Measurements from ENCODE around the gene DCTN1. TPM values are rescaled to one million over a fixed set of nuclear protein-coding genes. Genes with fewer than 3 reads are reported as not detected.

Gene DCTN1
- polyA plus RNA-seq, 1 experiment, result 193 TPM

- Histone ChIP-seq H3K27me3 (ENCODE audit: control insufficient read depth, insufficient read depth, low read length) (no peaks in the 10 kb centered on the region; the same call in none of the 2 replicates), H3K4me3 (ENCODE audit: low read depth, low read length) (no peak overlapping the region), H3K36me3 (ENCODE audit: control insufficient read depth, insufficient read depth, low read length) (no peaks in the 10 kb centered on the region)
- no peak for DNase-seq (ENCODE audit: low read depth)
- TF ChIP-seq CTCF (IDR thresholded peaks at IDR 0.05; ENCODE audit: insufficient read depth, low read depth, low read length), result no peak
- ChIA-PET CTCF (interaction anchor here (0.7 to 2.4 kb wide), 3 partner anchors 7 to 49 kb away, joined by 3 to 11 read pairs (median 3); no protein-coding TSS in a partner anchor), POLR2A (no interaction called here)
These were observed 52.0 kb downstream of the DCTN1 start for GRCh38 chr2:74328074-74328473.

- H3K36me3 ChIP-seq (ENCODE audit: control insufficient read depth, insufficient read depth, low read length), result no peaks in the 10 kb centered on the region
- no peak for TF ChIP-seq CTCF (IDR thresholded peaks at IDR 0.05; ENCODE audit: insufficient read depth, low read depth, low read length)
- ChIA-PET POLR2A (no interaction called here), CTCF (interaction anchor here (0.7 to 2.4 kb wide), 3 partner anchors 8 to 49 kb away, joined by 3 to 11 read pairs (median 3); no protein-coding TSS in a partner anchor)
- no peak for DNase-seq (ENCODE audit: low read depth)
- H3K27me3 ChIP-seq (ENCODE audit: control insufficient read depth, insufficient read depth, low read length), result no peaks in the 10 kb centered on the region; the same call in none of the 2 replicates
- no peak overlapping the region for H3K4me3 ChIP-seq (ENCODE audit: low read depth, low read length)
These were observed 52.5 kb downstream of the DCTN1 start for GRCh38 chr2:74327627-74328026.

- Histone ChIP-seq H3K36me3 (ENCODE audit: control insufficient read depth, insufficient read depth, low read length) (no peaks in the 10 kb centered on the region), H3K27me3 (ENCODE audit: control insufficient read depth, insufficient read depth, low read length) (no peaks in the 10 kb centered on the region; the same call in none of the 2 replicates), H3K4me3 (ENCODE audit: low read depth, low read length) (no peak overlapping the region)
- TF ChIP-seq CTCF (IDR thresholded peaks at IDR 0.05; ENCODE audit: insufficient read depth, low read depth, low read length), result no peak
- CTCF ChIA-PET, result interaction anchor here (0.7 to 2.4 kb wide), 2 partner anchors 8 to 48 kb away, joined by 3 to 11 read pairs; no protein-coding TSS in a partner anchor
- POLR2A ChIA-PET, result no interaction called here
- no peak for DNase-seq (ENCODE audit: low read depth)
These were observed 52.9 kb downstream of the DCTN1 start for GRCh38 chr2:74327199-74327598.

GRCh38 chr2:74325815-74326214, 54.3 kb downstream of the DCTN1 start:
- Histone ChIP-seq H3K36me3 (ENCODE audit: control insufficient read depth, insufficient read depth, low read length) (no peaks in the 10 kb centered on the region), H3K27me3 (ENCODE audit: control insufficient read depth, insufficient read depth, low read length) (no peaks in the 10 kb centered on the region; the same call in none of the 2 replicates), H3K4me3 (ENCODE audit: low read depth, low read length) (no peak overlapping the region)
- DNase-seq (ENCODE audit: low read depth), result no peak
- ChIA-PET POLR2A (no interaction called here), CTCF (interaction anchor here (2.7 to 5.4 kb wide), 2 partner anchors 10 to 502 kb away, joined by 11 to 43 read pairs; no protein-coding TSS in a partner anchor)
- TF ChIP-seq CTCF (IDR thresholded peaks at IDR 0.05; ENCODE audit: insufficient read depth, low read depth, low read length), result no peak

- ChIA-PET CTCF (interaction anchor here (0.6 to 5.4 kb wide), 4 partner anchors 11 to 61 kb away, joined by 3 to 43 read pairs (median 4); partner anchors contain the start of gene DCTN1), POLR2A (no interaction called here)
- no peak for TF ChIP-seq CTCF (IDR thresholded peaks at IDR 0.05; ENCODE audit: insufficient read depth, low read depth, low read length)
- Histone ChIP-seq H3K36me3 (ENCODE audit: control insufficient read depth, insufficient read depth, low read length) (no peaks in the 10 kb centered on the region), H3K4me3 (ENCODE audit: low read depth, low read length) (no peak overlapping the region), H3K27me3 (ENCODE audit: control insufficient read depth, insufficient read depth, low read length) (no peaks in the 10 kb centered on the region; the same call in none of the 2 replicates)
- DNase-seq (ENCODE audit: low read depth), result no peak
These were observed 58.4 kb downstream of the DCTN1 start for GRCh38 chr2:74321737-74322136.

All from BJ (cell line).